MCF 10A (cell line): ENCODE data around the gene GBE1. TPM values are rescaled to one million over a fixed set of nuclear protein-coding genes. Genes with fewer than 3 reads are reported as not detected.

ENCODE experiments used
- BruUV-seq: library from RNA; stranded (reverse); fragments of 400-500 nt; replicated peaks from 2 replicates; lab custom pipeline; 2021; lab: Mats Ljungman, UMichigan
- CTCF ChIA-PET: fragments of 300-600 bp; sonication (Branson Sonifier 250); formaldehyde crosslinking; extraction: SDS; loops from one replicate; lab custom pipeline; 2021; ENCODE audit warnings: antibody characterized with exemption, inconsistent platforms; lab: Yijun Ruan, JAX
- POLR2A ChIA-PET: fragments of 300-600, 350-650 bp; sonication (Branson Sonifier 250); formaldehyde crosslinking; extraction: SDS; loops from one replicate; lab custom pipeline; 2020; ENCODE audit warnings: antibody characterized with exemption, inconsistent platforms; lab: Yijun Ruan, JAX
- DNase-seq: peaks from one replicate; pipeline ENCODE4 v3.0.0-alpha.2; 2018; ENCODE audit not compliant: unreplicated experiment
- H3K27ac Mint-ChIP-seq: one replicate; pipeline ENCODE4 v1.8.0; 2022; ENCODE audit warnings: mild to moderate bottlenecking, low read depth, mixed read lengths; ENCODE audit not compliant: unreplicated experiment
- H3K27me3 Mint-ChIP-seq: one replicate; pipeline ENCODE4 v1.8.0; 2022; ENCODE audit warnings: mixed read lengths; ENCODE audit not compliant: insufficient read depth, unreplicated experiment
- H3K36me3 Mint-ChIP-seq: one replicate; pipeline ENCODE4 v1.8.0; 2022; ENCODE audit warnings: mild to moderate bottlenecking, moderate library complexity, mixed read lengths; ENCODE audit not compliant: insufficient read depth, unreplicated experiment
- H3K4me1 Mint-ChIP-seq: one replicate; pipeline ENCODE4 v1.8.0; 2022; ENCODE audit warnings: mixed read lengths; ENCODE audit not compliant: insufficient read depth, unreplicated experiment
- H3K4me3 Mint-ChIP-seq: one replicate; pipeline ENCODE4 v1.8.0; 2022; ENCODE audit warnings: mild to moderate bottlenecking, moderate library complexity, mixed read lengths; ENCODE audit not compliant: unreplicated experiment
- H3K9me3 Mint-ChIP-seq: one replicate; pipeline ENCODE4 v1.8.0; 2022; ENCODE audit warnings: mixed read lengths; ENCODE audit not compliant: unreplicated experiment
- CTCF ChIP-seq: fragments of 200-600 bp; IDR thresholded peaks from one replicate; pipeline ENCODE4 v1.8.0; 2022; ENCODE audit warnings: antibody characterized with exemption, mild to moderate bottlenecking; ENCODE audit not compliant: unreplicated experiment
- intact Hi-C: fragments of 100-400 bp; cut with micrococcal nuclease; formaldehyde crosslinking; loops from 2 replicates; pipeline ENCODE4 v1.14.1; 2022
- total RNA-seq: library from RNA; stranded (reverse); gene quantifications from 2 replicates; pipeline ENCODE4 v1.2.3, GENCODE V29; 2022

The GBE1 gene
- total RNA-seq, 1 experiment from 2014 or later, result 41.8 TPM

DNA sequence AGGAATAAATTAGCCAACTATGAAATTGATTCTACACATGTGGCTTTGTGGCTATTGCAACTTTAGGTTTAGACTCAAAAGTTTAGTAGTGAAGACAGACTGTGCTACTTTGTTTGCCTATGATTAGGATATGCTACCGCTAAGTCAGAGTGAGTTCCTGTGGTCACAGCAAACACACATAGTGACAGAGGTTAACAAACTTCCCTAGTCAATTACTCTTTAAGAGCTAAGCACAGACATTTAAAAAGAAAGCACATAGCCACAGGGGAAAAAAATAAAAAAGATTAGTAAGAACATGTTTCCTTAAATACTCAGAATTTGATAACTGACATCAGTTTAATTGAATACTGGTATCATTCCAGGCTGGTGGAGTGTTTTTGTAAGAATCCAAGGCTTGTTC lies 207.1 kb downstream of the GBE1 start:
- TF ChIP-seq CTCF, result no peak
- CTCF ChIA-PET, result no interaction called here
- intact Hi-C loops, result no loop called here
- H3K4me3 Mint-ChIP-seq, result no peak overlapping the region
- DNase-seq, result no peak
- H3K9me3 Mint-ChIP-seq, result no peaks in the 10 kb centered on the region
- no peaks in the 10 kb centered on the region for H3K27me3 Mint-ChIP-seq
- H3K4me1 Mint-ChIP-seq, result peaks cover 7% of the 10 kb centered on the region
- H3K36me3 Mint-ChIP-seq, result peaks cover 5% of the 10 kb centered on the region
- no peak overlapping the region for H3K27ac Mint-ChIP-seq
- POLR2A ChIA-PET, result no interaction called here
- no TSS peak for BruUV-seq

DNA sequence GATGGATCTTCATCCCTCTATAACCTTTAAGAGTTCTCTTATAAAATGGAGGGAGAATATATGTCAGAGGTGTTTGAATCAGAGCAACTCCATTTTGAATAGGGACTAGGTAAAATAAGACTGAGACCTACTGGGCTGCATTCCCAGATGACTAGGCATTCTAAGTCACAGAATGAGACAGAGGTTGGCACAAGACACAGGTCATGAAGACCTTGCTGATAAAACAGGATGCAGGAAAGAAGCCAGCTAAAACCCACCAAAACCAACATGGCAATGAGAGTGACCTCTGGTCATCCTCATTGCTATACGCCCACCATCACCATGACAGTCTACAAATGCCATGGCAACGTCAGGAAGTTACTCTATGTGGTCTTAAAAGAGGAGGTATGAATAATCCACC lies 211.0 kb downstream of the GBE1 start:
- CTCF ChIA-PET, result no interaction called here
- no peak for DNase-seq
- H3K4me3 Mint-ChIP-seq, result no peak overlapping the region
- no peak for TF ChIP-seq CTCF
- no peaks in the 10 kb centered on the region for H3K27me3 Mint-ChIP-seq
- POLR2A ChIA-PET, result no interaction called here
- H3K27ac Mint-ChIP-seq, result no peak overlapping the region
- H3K36me3 Mint-ChIP-seq, result peaks cover 11% of the 10 kb centered on the region
- H3K9me3 Mint-ChIP-seq, result no peaks in the 10 kb centered on the region
- intact Hi-C loops, result no loop called here
- H3K4me1 Mint-ChIP-seq, result peaks cover 5% of the 10 kb centered on the region
- no TSS peak for BruUV-seq

- H3K9me3 Mint-ChIP-seq, result no peaks in the 10 kb centered on the region
- intact Hi-C loops, result no loop called here
- BruUV-seq, result no TSS peak
- DNase-seq, result no peak
- H3K36me3 Mint-ChIP-seq, result peaks cover 6% of the 10 kb centered on the region
- no peak overlapping the region for H3K27ac Mint-ChIP-seq
- H3K27me3 Mint-ChIP-seq, result no peaks in the 10 kb centered on the region
- H3K4me1 Mint-ChIP-seq, result peaks cover 6% of the 10 kb centered on the region
- POLR2A ChIA-PET, result no interaction called here
- TF ChIP-seq CTCF, result no peak
- no peak overlapping the region for H3K4me3 Mint-ChIP-seq
- CTCF ChIA-PET, result no interaction called here
Measured at GRCh38 chr3:81549831-81550230, 211.6 kb downstream of the GBE1 start.

GRCh38 chr3:81549388-81549787 lies 212.1 kb downstream of the GBE1 start:
- no TSS peak for BruUV-seq
- no peaks in the 10 kb centered on the region for H3K9me3 Mint-ChIP-seq
- no peak overlapping the region for H3K4me3 Mint-ChIP-seq
- ChIA-PET CTCF (no interaction called here), POLR2A (interaction anchor here (0.6 kb wide), 1 partner anchor 43 kb away, joined by 3 read pairs; no protein-coding TSS in a partner anchor)
- H3K4me1 Mint-ChIP-seq, result peaks cover 6% of the 10 kb centered on the region
- DNase-seq, result no peak
- peaks cover 5% of the 10 kb centered on the region for H3K36me3 Mint-ChIP-seq
- intact Hi-C loops, result no loop called here
- no peak for TF ChIP-seq CTCF
- H3K27ac Mint-ChIP-seq, result no peak overlapping the region
- H3K27me3 Mint-ChIP-seq, result no peaks in the 10 kb centered on the region
